ENCODE results near the gene TMEM9.

Gene TMEM9

DNA sequence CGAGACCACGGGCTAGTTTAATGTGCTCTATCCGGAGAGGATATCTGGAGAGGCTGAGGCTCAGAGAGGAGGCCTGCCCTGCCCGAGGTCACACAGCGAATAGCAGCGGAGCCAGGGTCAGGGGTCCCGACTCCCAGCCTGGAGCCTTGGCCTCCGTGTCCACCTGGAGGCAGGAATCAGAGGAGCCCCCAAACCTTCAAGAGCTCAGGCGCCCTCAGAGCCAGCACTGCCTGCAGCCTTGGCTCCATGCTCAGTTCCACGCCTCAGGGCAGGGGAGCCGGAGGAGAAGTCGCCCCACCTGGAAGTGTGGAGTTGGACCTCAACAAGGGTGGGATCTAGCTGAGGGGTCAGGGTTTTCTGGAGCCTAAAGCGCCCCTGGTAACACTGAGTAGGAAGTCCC, 25.3 kb downstream of the TMEM9 start:
- DNase-seq = no peak

DNA sequence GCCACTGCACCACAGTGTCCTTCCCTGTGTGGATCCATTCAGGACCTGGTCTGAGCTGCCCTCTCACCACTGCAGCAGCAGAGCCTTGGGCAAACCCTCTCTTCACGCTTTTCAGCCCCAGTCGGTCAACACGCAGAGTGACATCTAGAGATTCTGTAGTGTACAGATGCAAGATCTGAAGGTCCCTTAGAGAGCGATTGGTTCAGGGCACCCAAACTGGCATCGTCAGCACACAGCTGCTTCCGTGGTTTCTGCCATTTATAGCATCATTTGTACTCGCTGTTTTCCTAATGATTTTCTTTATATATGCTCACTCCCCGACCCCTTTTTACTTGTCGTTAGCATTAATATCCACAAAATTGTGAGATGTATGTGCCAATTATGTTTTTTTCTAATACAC, 25.8 kb downstream of the TMEM9 start:
- DNase-seq = no peak

DNA sequence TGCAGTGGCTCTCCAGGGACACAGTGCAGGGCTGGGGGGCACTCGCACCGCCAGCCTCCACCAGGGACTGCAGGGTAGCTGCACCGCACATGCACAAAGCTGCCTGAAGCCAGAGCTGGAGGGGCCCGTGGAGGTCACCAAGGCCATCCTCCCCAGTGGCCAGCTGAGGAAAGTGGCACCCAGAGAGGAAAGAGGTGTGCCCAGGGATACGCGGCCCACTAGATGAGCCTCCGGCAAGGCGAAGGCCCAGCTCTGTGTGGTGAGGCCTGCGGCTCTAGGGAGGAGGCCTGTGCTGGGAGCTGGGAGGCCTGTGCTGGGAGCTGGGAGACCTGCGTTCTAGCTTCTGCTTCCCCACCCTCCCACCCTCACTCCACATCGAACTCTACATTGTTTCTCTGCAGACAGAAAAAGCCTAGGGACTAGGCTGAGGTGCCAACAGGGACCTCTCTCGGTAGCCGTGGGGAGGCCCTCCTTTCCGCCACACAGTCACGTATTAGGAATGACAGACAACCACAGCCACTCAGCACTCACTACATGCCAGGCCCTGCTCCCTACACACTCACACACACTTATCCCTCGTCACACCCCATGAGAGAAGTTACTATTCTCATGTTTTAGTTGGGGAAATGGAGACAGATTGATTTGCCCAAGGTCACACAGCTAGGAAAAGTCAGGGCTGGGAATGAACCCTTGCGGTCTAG, 26.4 kb downstream of the TMEM9 start:
- DNase-seq = no peak

DNA sequence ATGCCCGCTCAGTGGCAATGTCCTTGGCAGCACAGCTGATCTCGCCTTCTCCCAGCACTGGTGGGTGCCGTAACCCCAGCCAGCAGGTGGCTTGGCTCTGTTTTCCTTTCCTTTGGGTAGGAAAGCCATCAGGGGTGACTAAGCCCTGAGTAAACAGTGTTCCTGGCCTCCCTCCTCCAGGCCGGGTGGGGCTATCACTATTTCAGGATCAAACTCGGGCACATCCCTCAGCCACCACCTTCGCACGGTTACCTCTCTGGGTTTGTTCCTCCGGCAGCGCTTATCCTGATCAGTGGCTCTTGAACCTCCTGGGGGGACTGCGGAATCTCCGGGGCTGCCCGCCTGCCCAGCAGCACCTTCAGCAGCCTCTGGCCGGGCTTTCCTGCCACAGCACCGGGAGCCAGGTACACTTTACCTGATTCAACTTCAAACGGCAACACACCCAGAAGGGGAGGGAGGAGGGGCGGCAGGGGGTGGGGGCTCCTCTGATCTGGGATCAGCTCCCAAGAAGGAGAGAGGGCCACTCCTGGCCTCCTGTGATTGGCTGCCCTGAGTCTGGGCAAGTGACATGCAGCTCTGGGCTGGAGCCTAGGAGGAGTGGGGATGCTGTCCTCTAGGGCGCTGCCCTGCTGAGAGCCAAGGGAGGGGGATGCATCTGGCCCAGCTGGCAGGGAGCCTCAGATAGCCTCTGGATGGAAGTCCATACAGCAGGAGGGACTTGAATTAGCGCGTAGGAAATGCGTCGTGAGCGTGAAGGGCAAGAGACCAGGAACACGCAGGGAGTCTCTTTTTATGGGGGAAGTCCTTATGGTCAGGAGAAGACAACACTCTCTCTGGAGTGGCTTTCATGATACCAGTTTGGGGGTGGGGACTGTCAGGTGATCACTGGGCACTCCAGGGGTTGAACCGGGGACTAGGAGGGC, 27.2 kb downstream of the TMEM9 start, which contains the start of gene ASCL5:
Gene ASCL5, minus strand, starts transcription at position 353 of the 923 bp plus-strand sequence. CDS start 11,812 bp downstream, outside the sequence.
- DNase-seq = no peak

DNA sequence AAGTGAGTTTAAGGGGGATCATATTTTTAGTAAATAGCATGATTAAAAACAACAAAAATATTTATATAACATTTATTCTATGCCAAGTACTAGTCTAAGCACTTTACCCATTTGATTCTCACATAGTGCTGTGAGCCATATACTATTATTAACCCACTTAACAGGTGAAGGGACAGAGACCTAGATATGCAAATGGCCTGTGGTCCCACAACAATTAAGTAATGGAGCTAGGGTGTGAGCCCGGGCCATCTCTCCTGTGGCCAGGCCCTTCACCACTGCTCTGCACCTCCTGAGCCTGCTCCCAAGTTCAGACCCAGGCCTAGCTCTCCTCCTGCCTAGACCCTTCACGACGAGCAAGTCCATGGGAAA, 27.8 kb downstream of the TMEM9 start:
- no peak for DNase-seq

DNA sequence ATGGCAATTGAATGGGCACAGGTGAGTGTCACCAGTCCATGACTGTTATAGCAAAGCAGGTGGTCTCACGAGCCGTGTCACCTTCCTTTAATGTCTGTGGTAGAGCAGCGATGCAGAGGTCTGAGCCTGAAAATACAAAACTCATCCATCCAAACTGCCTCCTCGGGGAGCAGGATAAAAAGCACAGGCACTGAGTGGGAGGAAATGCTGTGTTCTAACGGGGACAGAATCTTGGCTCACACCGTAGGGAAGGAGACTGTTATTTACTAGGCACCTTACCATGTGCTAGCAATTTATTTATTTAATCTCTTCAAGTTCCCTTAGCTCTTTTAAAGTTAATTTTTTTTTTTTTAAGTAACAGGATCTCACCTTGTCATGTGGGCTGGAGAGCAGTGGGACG, 28.5 kb downstream of the TMEM9 start:
- no peak for DNase-seq

DNA sequence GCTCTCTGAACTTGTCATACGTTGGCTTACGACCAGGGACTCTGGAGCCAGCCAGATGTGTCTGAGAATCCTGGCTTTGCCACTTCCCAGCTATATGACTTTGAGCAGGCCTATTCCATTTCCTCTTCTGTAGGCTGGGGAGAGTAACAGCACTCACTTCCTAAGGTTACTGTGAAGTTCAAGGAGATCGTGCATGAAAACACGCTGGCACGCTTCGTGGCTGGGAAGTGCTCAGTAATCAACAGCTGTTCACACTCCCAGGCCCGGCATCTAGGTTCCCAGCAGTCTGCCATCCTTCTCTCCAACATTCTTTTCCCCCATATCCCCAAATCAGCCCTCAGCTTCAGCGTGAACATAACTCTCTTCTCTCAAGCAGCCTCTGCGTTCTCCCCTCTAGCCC, 29.3 kb downstream of the TMEM9 start:
- DNase-seq = no peak

DNA sequence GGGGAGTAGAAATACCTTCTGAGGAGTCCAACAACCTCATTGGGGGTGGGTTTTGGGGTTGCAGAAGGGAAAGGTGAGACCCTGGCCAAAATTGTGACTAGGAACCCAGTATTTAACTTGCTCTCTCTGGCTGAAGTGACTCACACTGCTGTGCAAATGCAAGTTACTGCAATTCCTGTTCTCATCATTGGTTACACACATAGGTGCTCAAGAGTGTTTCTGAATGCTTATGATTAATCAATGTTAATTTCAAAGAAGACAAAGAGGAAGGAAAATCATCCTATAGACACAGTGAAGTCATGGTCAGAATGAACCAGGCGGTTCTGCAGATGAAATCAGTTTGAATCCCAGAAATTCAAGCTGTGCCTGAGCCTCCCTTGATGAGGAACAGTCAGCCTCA, 30.4 kb downstream of the TMEM9 start:
- DNase-seq = no peak

DNA sequence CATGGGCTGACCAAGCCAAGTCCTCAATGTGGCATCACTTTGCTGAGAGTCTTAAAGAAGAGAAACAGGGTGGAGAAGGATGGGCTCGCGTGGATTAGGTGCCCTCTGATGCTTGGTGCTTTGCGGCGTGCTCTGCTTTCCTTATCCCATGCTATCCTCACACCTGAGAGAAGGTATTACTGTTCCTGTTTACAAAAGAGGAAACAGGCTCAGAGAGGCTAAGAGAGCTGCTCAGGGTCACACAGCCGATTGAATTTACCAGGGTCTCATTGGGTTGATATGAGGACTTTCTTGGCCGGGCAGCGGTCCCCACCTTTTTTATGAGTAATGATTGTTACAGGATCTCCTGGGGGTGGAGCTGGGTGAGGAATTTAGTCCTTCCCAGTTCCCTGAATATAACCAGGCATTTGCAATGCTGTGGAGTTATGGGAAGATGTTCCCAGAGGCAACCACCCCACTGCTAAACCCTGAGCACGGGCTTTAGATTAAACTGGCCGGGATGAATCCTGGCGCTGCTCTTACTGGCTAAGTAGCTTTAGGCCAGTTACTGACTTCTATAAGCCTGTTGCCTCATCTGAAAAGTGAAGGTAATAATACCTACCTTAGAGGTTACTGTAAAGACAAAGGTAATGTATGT, 31.8 kb downstream of the TMEM9 start:
- no peak for DNase-seq

DNA sequence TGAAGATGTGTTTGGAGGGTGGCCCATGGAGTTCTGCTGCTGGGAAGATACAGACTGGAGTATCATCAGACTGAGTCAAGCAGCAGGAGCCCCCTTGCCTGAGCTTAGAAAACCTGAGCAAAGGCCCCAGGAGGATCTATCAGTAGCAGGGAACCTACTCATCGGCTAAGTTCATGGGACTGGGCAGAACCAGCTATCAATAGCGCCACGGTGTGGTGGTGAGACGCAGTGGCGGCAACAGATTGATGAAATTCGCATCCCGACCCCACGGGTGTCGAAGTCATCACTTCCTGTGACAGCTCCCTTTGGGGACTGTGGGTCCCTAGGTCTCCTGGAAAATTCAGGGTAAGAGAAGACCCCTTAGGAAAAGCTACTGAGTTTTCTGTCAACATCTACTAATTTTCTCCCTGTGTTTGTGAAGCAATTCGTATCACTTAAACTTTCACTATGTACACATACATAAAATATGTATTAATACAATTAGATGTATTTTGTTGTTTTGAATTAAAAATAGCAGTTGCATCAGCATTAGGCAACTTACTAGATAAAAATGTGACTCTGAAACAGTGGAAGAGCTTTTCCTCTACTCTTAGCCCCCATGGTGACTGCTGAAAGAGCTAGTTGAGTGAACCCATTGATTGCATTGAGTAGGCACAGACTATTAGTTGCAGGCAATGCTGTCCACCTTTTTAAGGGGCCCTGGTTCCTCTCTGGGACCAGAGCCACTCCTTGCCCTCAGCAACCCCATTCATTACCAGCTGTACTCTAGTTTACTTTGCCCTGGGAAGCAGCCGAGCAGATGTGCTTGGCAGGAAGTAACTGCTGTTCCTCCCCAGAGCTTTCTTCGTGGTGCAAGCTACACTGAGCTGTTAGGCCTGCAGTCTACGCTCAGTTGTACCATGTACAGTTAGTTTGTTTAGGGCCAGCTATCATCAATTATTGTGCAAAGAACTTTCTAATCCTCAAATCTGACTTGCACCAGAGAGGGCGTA, 34.8 kb downstream of the TMEM9 start:
- peak in 22 of 56 donors; percentile 9 to 68 (median 26) for DNase-seq

DNA sequence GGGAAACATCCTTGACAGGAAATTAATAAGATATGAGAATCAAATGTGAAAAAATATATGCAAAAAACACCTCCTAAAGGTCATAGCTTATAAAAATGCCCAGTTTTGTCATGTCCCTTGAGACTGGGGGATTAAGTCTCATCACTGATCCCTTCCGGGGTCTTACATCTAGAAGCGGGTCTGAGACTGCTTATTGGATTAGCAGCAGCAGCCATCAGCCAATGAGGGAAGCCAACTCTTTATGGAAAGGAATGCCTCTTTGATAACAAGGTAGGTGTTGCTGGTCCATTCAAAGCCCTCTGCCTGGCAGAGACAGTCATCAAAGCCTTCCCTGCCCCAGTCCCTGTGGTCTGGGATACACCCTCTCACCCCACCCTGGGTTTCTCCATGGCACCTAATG, 38.2 kb downstream of the TMEM9 start:
- no peak for DNase-seq

DNA sequence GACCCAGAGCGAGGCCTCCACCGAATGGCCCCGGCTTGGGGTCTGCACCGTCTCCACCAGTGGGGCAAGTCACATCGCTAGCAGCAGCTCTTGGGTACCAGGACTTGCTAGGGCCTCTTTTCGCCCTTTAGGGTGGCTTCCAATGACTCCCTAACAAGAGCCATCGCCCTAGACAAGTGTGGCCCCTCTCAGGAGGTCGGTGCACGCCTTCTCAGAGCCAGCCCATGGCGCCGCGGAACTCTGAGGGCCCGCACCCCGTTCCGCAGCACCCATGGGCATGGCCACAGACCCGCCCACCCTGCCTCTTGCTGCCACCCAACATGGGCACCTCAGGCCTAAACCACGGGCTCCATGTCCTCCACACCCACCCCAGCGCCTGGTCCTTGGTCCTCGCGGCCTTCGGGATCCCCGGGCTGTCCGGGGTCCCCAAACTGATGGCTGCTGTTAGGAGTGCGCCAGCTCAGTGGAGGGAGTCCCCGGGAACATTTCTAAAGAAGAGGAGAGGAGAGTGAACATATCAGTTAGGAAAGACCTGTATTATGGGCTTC, 38.8 kb downstream of the TMEM9 start:
- DNase-seq = no peak

DNA sequence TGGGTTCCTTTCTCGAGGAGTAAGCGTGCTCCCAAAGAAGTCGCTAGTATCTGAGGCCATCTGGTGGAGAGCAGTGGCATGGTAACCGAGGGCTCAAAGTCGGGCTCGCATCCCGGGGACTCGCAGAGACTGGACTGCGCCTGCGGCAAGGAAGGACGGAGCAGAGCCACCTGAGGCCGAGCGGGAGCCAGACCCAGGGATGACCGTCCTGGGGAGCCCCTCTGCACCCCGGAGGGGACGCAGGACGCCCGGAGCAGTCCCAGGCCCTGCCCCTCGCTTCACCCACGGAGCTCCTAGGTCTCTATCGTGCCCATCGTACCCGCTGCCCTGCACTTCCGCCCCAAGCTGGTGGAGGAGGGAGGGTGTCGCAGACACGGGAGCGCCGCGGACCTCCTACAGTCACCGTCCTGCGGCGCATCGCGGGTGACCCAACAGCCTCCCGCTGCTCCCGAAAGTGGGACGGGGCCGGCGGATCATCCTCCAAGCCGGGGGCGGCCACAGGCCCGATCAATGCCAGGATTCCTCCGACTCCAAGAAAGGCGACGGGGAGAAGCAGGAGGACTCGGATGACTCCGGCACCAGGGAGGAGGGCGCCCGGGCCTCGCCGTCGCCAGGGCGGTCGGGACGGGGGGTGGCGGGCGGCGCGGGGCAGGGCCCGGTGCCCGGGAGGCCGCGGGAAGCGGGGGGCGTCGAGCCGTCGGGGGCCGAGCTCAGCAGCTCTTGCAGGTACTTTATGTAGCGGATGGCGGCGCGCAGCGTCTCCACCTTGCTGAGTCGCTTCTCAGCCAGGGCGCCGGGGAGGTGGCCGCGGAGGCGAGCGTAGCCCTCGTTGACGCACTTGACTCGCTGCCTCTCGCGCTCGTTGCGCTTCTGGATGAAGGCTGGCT, 39.8 kb downstream of the TMEM9 start:
- DNase-seq = peak in 55 of 56 donors; percentile 23 to 93 (median 79)

DNA sequence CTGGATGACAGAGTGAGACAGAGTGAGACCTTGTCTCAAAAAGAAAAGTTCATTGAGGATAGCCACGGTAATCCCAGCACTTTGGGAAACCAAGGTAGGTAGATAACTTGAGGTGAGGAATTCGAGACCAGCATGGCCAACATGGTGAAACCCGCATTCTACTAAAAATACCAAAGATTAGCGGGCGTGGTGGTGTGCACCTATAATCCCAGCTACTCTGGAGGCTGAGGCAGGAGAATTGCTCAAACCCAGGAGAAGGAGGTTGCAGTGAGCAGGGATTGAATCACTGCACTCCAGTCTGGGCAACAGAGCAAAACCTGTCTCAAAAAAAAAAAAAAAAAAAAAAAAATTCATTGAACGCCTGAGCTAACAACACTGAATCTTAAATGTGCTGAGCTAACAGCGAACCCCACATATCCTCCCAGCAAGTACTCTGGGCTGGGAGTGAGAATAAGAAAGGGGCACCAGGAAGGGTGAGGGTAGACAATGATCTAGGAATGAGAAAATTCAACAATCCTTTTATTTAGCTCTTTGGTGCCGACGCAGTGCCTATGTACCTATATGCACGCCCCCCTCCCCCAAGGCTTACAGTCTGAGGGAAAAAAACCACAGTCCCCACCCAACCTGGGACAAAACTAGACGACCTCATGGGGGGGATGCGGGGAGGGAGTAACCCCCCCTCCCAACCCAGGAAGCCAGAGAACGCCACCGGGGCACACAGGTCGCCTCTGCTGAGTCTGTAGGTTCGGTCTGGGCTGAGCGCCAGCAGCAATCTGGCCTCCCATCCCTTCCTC, 40.6 kb downstream of the TMEM9 start:
- no peak for DNase-seq

DNA sequence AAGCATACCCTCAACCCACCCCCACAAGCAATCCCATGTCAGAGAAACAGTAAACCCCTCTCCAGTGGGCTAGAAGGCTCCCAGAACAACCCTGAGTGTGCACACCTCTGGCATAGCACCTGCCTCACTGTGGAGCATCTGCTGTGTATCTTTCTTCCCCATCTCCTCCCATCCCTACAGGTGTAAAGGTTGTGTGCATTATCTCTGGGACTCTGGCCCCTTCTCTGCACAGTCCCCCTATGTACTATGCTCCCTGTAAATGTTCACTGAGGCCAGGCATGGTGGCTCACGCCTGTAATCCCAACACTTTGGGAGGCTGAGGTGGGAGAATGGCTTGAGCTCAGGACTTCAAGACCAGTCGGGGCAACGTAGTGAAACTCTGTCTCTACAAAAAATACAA, 41.3 kb downstream of the TMEM9 start:
- no peak for DNase-seq

DNA sequence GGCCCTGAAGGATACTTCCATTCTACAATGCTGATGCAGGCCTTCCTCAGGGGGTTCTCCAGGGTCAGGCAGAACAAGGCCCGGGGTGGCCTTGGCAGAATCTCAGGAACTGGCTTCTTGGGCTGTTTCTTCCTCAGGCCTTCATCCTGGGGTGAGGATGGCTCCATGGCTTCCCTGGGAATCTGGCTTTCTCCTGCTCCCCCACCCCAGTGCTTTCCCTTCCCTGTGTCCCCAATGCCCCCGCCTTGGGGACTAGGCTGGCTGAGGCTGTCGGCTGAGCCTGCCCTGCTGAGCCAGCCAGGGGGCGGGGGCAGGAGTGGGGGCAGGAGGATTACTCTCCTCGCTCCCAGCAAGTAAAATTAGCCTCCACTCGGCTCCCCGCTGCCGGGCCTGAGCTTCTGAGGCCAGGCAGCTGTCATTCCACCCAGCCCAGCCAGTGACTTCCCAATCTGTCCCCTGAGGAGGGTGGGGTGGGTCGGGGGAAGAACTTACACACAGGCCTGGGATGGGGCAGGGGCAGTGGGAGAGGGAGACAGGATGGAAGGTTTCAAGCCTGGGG, 42.0 kb downstream of the TMEM9 start, which contains the start of gene CACNA1S:
Gene CACNA1S, minus strand, starts transcription at position 254 of the 559 bp plus-strand sequence. Its CDS starts 87 bp downstream, at position 167.
- DNase-seq = no peak

DNA sequence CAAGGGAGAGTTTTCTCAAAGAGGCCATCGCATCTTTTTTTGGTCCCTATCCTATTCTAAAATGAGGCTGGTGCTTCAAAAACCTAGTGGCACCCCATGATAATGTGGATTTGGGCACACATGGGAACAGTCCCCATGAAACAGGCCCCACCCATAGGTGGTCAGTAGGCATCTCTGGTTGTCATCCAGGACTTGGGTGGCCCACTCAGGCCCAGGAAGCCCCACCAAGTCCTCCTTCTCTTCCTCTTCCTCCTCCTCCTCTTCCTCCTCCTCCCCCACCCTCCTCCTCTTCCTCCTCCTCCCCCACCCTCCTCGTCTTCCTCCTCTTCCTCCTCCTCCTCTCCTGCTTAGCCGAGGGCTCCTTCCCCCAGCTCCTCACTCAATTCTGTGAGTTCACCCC, 42.6 kb downstream of the TMEM9 start:
- DNase-seq = no peak

DNA sequence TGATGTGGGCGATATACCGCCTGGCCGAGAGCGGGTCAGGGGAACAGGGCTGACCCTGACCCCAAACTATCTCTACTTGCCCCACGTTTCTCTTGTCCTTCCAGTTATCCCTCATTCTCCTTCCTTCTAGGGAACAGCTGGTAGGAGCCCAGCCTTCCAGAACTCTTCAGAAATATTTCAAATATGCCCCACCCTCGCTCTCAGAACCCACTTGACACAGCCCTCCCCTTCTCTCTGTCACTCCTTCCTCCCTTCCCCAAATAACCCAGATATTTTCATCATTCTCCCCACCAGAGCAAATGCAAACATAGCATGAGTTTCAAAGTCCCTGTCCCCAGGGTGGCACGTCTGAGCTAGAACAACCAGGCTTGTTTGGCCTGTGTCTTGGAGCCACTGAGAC, 43.1 kb downstream of the TMEM9 start:
- no peak for DNase-seq
